HepG2 (cell line): ENCODE measurements around the gene ADD2. TPM values are rescaled to one million over a fixed set of nuclear protein-coding genes. Genes with fewer than 3 reads are reported as not detected.

ENCODE experiments used
- ATAC-seq: fragments of 200-7000 bp; cut with Tn5 transposase; 3 replicates; pipeline ENCODE4 v1.9.1; 2020; ENCODE audit warnings: mild to moderate bottlenecking, moderate library complexity
- BruUV-seq: library from RNA; stranded (reverse); fragments of 400-500 nt; replicated peaks from 2 replicates; lab custom pipeline; 2021; lab: Mats Ljungman, UMichigan
- CTCF ChIA-PET: fragments of 300-600 bp; formaldehyde crosslinking; extraction: SDS; loops from one replicate; lab custom pipeline; 2021; ENCODE audit warnings: low total read pairs, inconsistent platforms, low intra/inter-chr PET ratio; lab: Yijun Ruan, JAX
- POLR2A ChIA-PET: fragments of 350-600 bp; sonication (Branson Sonifier 250); formaldehyde crosslinking; loops from one replicate; lab custom pipeline; 2020; ENCODE audit warnings: antibody characterized with exemption, inconsistent platforms; lab: Yijun Ruan, JAX
- DNase-seq: peaks from one replicate; pipeline ENCODE4 v3.0.0-alpha.2; 2015; ENCODE audit warnings: low spot score
- FAIRE-seq: peaks from 3 replicates; lab custom pipeline; 2011; peaks lifted over from hg19 to GRCh38; lab: Jason Lieb, UNC
- H2AFZ ChIP-seq: one replicate; pipeline ENCODE4 v1.6.1; 2011; ENCODE audit warnings: low read length, inconsistent platforms
- H3K27ac ChIP-seq: fragments of 300-600 bp; 3 replicates; pipeline ENCODE4 v1.8.0; 2011; ENCODE audit warnings: mixed run types, mild to moderate bottlenecking, mixed read lengths, low read length, inconsistent platforms; ENCODE audit not compliant: insufficient read depth; ENCODE audit errors: extremely low read length
- H3K27me3 ChIP-seq, 2 experiments: fragments of 200-600 bp in 1 of 2; 2 replicates in 1 of 2; 3 replicates in 1 of 2; pipeline versions ENCODE4 v1.6.0 to v1.8.0; 2011; ENCODE audit warnings: low read length in 2 of 2, mild to moderate bottlenecking in 2 of 2, moderate library complexity in 2 of 2, inconsistent platforms in 1 of 2; ENCODE audit not compliant: insufficient read depth in 2 of 2, control insufficient read depth in 1 of 2
- H3K36me3 ChIP-seq, 2 experiments: fragments of 200-600 bp in 1 of 2; replicated peaks in 1 of 2; 2 replicates in 1 of 2; 3 replicates in 1 of 2; pipeline versions ENCODE4 v1.5.1 to v1.8.0; 2011; ENCODE audit warnings: low read length in 2 of 2, inconsistent platforms in 1 of 2; ENCODE audit not compliant: insufficient read depth in 2 of 2, control insufficient read depth in 1 of 2
- H3K4me1 ChIP-seq: 2 replicates; pipeline ENCODE4 v1.5.1; 2012; ENCODE audit warnings: low read length, inconsistent platforms; ENCODE audit not compliant: insufficient read depth
- H3K4me2 ChIP-seq: 2 replicates; pipeline ENCODE4 v1.6.0; 2011; ENCODE audit warnings: low read depth, low read length, inconsistent platforms
- H3K4me3 ChIP-seq, 3 experiments: fragments of 200-600 bp in 1 of 3; sonication (generic), shearing (Covaris generic) in 1 of 3; replicated peaks in 1 of 3; 2 replicates each; pipeline ENCODE4 v1.5.1; 2011 to 2016; ENCODE audit warnings: low read length in 3 of 3, inconsistent platforms in 2 of 3, low read depth in 2 of 3, mild to moderate bottlenecking in 2 of 3, control low read depth in 1 of 3, mixed read lengths in 1 of 3; ENCODE audit not compliant: insufficient read depth in 1 of 3
- H3K79me2 ChIP-seq: one replicate; pipeline ENCODE4 v1.6.1; 2011; ENCODE audit warnings: low read length, inconsistent platforms; ENCODE audit not compliant: insufficient read depth
- H3K9ac ChIP-seq: 2 replicates; pipeline ENCODE4 v1.6.0; 2011; ENCODE audit warnings: mild to moderate bottlenecking, low read depth, low read length, inconsistent platforms; ENCODE audit not compliant: insufficient read depth
- H3K9me3 ChIP-seq: 2 replicates; pipeline ENCODE4 v1.5.1; 2012; ENCODE audit warnings: mild to moderate bottlenecking, low read length
- H4K20me1 ChIP-seq: 2 replicates; pipeline ENCODE4 v1.6.0; 2011; ENCODE audit warnings: inconsistent platforms, mild to moderate bottlenecking, low read length, moderate library complexity; ENCODE audit not compliant: insufficient read depth
- CBX5 ChIP-seq: sonication (generic); formaldehyde crosslinking; IDR thresholded peaks from 2 replicates; pipeline ENCODE4 v1.4.0; 2020; ENCODE audit warnings: missing genetic modification reagents, borderline replicate concordance
- KMT2A ChIP-seq: sonication (generic); formaldehyde crosslinking; IDR thresholded peaks from 2 replicates; pipeline ENCODE4 v1.4.0; 2020; ENCODE audit warnings: missing genetic modification reagents
- MTF2 ChIP-seq: sonication (generic); formaldehyde crosslinking; IDR thresholded peaks from 2 replicates; pipeline ENCODE4 v1.5.0; 2020; ENCODE audit warnings: missing genetic modification reagents, borderline replicate concordance
- UBTF ChIP-seq: sonication (generic); formaldehyde crosslinking; IDR thresholded peaks from 2 replicates; pipeline ENCODE4 v1.4.0; 2020; ENCODE audit warnings: mild to moderate bottlenecking, missing genetic modification reagents
- ZNF629 ChIP-seq: sonication (generic); formaldehyde crosslinking; conservative IDR thresholded peaks from 2 replicates; pipeline ENCODE4 v1.5.0; 2020; ENCODE audit warnings: missing genetic modification reagents
- WGBS: methylation state at CpG from one replicate; pipeline ENCODE4 v1.1.6; 2017; ENCODE audit warnings: low lambda C conversion rate; 5-methylcytosine and 5-hydroxymethylcytosine counted together
- in situ Hi-C: cut with HindIII; loops from 2 replicates; pipeline ENCODE4 v1.10.0; 2017; ENCODE audit warnings: low pct_unique_long_range_greater_than_20kb; ENCODE audit not compliant: extremely low pct_ligation_motif_present
- intact Hi-C: fragments of 100-400 bp; cut with micrococcal nuclease; formaldehyde crosslinking; loops from one replicate; pipeline ENCODE4 v1.10.0; 2022; ENCODE audit not compliant: unreplicated experiment
- polyA plus RNA-seq, 8 experiments: library from polyadenylated mRNA; depleted of rRNA in 3 of 8; stranded (reverse) in 7 of 8; unstranded in 1 of 8; fragments of >200 nt; fragmentation: Illumina TruSeq in 4 of 8; extraction: Trizol in 4 of 8; gene quantifications; 2 replicates each; pipeline versions ENCODE4 v1.2.1 to v1.2.3, GENCODE V29; 2011 to 2016; ENCODE audit warnings: low read depth in 4 of 8, missing spikeins in 1 of 8, mixed read lengths in 1 of 8; ENCODE audit not compliant: insufficient read depth in 1 of 8
- total RNA-seq, 5 experiments: library from RNA; depleted of rRNA; stranded (reverse); fragments of >200 nt; fragmentation: Illumina TruSeq; extraction: Trizol; gene quantifications; 2 replicates each; pipeline ENCODE4 v1.2.3, GENCODE V29; 2016; ENCODE audit warnings: low read depth in 1 of 5

ADD2 gene
- total and polyA plus RNA-seq, 2 of the 13 experiments (the other 11 are each of a cell fraction or from before 2014, with no cell fraction given), result 0.05 to 0.13 TPM

- H3K79me2 ChIP-seq, result no peaks in the 10 kb centered on the region
- peaks cover 1% of the 10 kb centered on the region; the same call in 1 of the 2 replicates for H3K4me1 ChIP-seq
- intact Hi-C loops (no loop called here), in situ Hi-C loops (no loop called here)
- H3K4me2 ChIP-seq, result no peak overlapping the region
- H3K9ac ChIP-seq, result no peak overlapping the region
- WGBS, result 54% methylated on average over 2 of the region's 2 CpGs
- no peak overlapping the region for H2AFZ ChIP-seq
- TF ChIP-seq MTF2 (CRISPR knock-in tag) (no peak), ZNF629 (peak; percentile 85), KMT2A (CRISPR knock-in tag) (no peak)
- ChIA-PET CTCF (interaction anchor here (1.7 kb wide), 1 partner anchor 129 kb away, joined by 10 read pairs; no protein-coding TSS in a partner anchor), POLR2A (no interaction called here)
- H3K36me3 ChIP-seq, result no peaks in the 10 kb centered on the region
- peaks cover 0 to 8% of the 10 kb centered on the region in 2 experiments; a peak in 1 of 5 replicates for H3K27me3 ChIP-seq
- FAIRE-seq (no peak), ATAC-seq (no peak), DNase-seq (no peak)
- H3K9me3 ChIP-seq, result no peaks in the 10 kb centered on the region
- BruUV-seq, result no TSS peak
- no peaks in the 10 kb centered on the region for H4K20me1 ChIP-seq
- no peak overlapping the region for H3K4me3 ChIP-seq
- H3K27ac ChIP-seq, result no peak overlapping the region
Observed at GRCh38 chr2:70784320-70784719, 16.3 kb upstream of the ADD2 start.

- FAIRE-seq, result no peak
- TF ChIP-seq UBTF (CRISPR knock-in tag) (no peak), CBX5 (CRISPR knock-in tag) (no peak)
Observed at GRCh38 chr2:70779911-70780545, 12.0 kb upstream of the ADD2 start.

More at GRCh38 chr2:70779911-70780545, 12.0 kb upstream of the ADD2 start:
- intact Hi-C loops (no loop called here), in situ Hi-C loops (no loop called here)
- no TSS peak for BruUV-seq
- Histone ChIP-seq H3K9ac (no peak overlapping the region), H3K4me3 (no peak overlapping the region), H3K36me3 (no peaks in the 10 kb centered on the region), H3K4me2 (no peak overlapping the region), H3K27me3 (peaks cover 0 to 12% of the 10 kb centered on the region in 2 experiments; a peak in 2 of 5 replicates), H4K20me1 (no peaks in the 10 kb centered on the region), H3K79me2 (no peaks in the 10 kb centered on the region), H3K4me1 (no peaks in the 10 kb centered on the region), H3K27ac (no peak overlapping the region), H3K9me3 (no peaks in the 10 kb centered on the region), H2AFZ (no peak overlapping the region)
- DNase-seq (no peak), ATAC-seq (no peak)
- ChIA-PET POLR2A (no interaction called here), CTCF (no interaction called here)
- WGBS, result 22% methylated on average over 8 of the region's 8 CpGs
